BLaER1 treated with 17β-estradiol and CSF1 and Interleukin-3, amounts not matched to agents 10 nM and 100 nM (cell line): ENCODE results near the gene HDAC8.

Experiments
- H3K27ac ChIP-seq, 11 experiments: shearing (Covaris generic); formaldehyde crosslinking; 2 replicates each; pipeline ENCODE4 v1.8.1; 2022
- H3K27me3 ChIP-seq, 11 experiments: shearing (Covaris generic); formaldehyde crosslinking; 2 replicates each; pipeline ENCODE4 v1.8.1; 2022
- H3K36me3 ChIP-seq, 11 experiments: shearing (Covaris generic); formaldehyde crosslinking; 2 replicates each; pipeline ENCODE4 v1.8.1; 2022
- H3K4me1 ChIP-seq, 10 experiments: shearing (Covaris generic); formaldehyde crosslinking; 2 replicates each; pipeline ENCODE4 v1.8.1; 2022
- H3K4me2 ChIP-seq, 11 experiments: shearing (Covaris generic); formaldehyde crosslinking; 2 replicates each; pipeline ENCODE4 v1.8.1; 2022
- H3K4me3 ChIP-seq, 10 experiments: shearing (Covaris generic); formaldehyde crosslinking; 2 replicates each; pipeline ENCODE4 v1.8.1; 2022
- H3K9ac ChIP-seq, 11 experiments: shearing (Covaris generic); formaldehyde crosslinking; 2 replicates each; pipeline ENCODE4 v1.8.1; 2022
- H3K9me3 ChIP-seq, 11 experiments: shearing (Covaris generic); formaldehyde crosslinking; replicated peaks in 1 of 11; 2 replicates each; pipeline ENCODE4 v1.8.1; 2022
- H4K20me1 ChIP-seq, 11 experiments: shearing (Covaris generic); formaldehyde crosslinking; 2 replicates each; pipeline ENCODE4 v1.8.1; 2022
- Cebpa-rat ChIP-seq, 11 experiments: shearing (Covaris generic); IDR thresholded peaks; 2 replicates each; pipeline ENCODE4 v1.8.1; 2022

Gene HDAC8

GRCh38 chrX:72308209-72308565 lies 264.5 kb downstream of the HDAC8 start:
- Histone ChIP-seq H3K4me2 (peak overlapping the region in 9 of 11 experiments; percentile 28 to 81 (median 63); a peak in 10 of 22 replicates), H3K9ac (no peak overlapping the region), H3K27me3 (peaks cover 74 to 96% (median 90%) of the 10 kb centered on the region in 11 experiments), H3K9me3 (peaks cover 0 to 31% (median 12%) of the 10 kb centered on the region in 11 experiments; a peak in 16 of 22 replicates), H3K4me1 (peaks cover 4 to 20% (median 12%) of the 10 kb centered on the region in 10 experiments; a peak in 16 of 20 replicates), H4K20me1 (peaks cover 0 to 48% (median 26%) of the 10 kb centered on the region in 11 experiments; a peak in 15 of 22 replicates), H3K27ac (no peak overlapping the region), H3K4me3 (peak overlapping the region in 3 of 10 experiments; percentile 26 to 45 (median 33); a peak in 4 of 20 replicates), H3K36me3 (no peaks in the 10 kb centered on the region)
- TF ChIP-seq Cebpa-rat (IDR thresholded peaks at IDR 0.05): no peak

- Histone ChIP-seq H3K4me1 (peaks cover 4 to 20% (median 12%) of the 10 kb centered on the region in 10 experiments; a peak in 16 of 20 replicates), H3K9me3 (peaks cover 0 to 31% (median 12%) of the 10 kb centered on the region in 11 experiments; a peak in 16 of 22 replicates), H3K9ac (peak overlapping the region in 4 of 11 experiments; percentile 11 to 70 (median 56); a peak in 3 of 22 replicates), H3K27me3 (peaks cover 80 to 96% (median 93%) of the 10 kb centered on the region in 11 experiments), H3K4me3 (peak overlapping the region; percentile 51 to 69 (median 58); a peak in 18 of 20 replicates), H3K4me2 (peak overlapping the region; percentile 73 to 93 (median 84); a peak in 20 of 22 replicates), H4K20me1 (peaks cover 0 to 49% (median 26%) of the 10 kb centered on the region in 11 experiments; a peak in 15 of 22 replicates), H3K36me3 (no peaks in the 10 kb centered on the region), H3K27ac (no peak overlapping the region)
- no peak for TF ChIP-seq Cebpa-rat (IDR thresholded peaks at IDR 0.05)
Measured at GRCh38 chrX:72307646-72308051, 265.0 kb downstream of the HDAC8 start.

- no peak for TF ChIP-seq Cebpa-rat (IDR thresholded peaks at IDR 0.05)
- H3K36me3 ChIP-seq: no peaks in the 10 kb centered on the region
- H3K27ac ChIP-seq: no peak overlapping the region
- peaks cover 0 to 31% (median 12%) of the 10 kb centered on the region in 11 experiments; a peak in 16 of 22 replicates for H3K9me3 ChIP-seq
- H3K9ac ChIP-seq: peak overlapping the region in 10 of 11 experiments; percentile 4 to 70 (median 42); a peak in 11 of 22 replicates
- H3K27me3 ChIP-seq: peaks cover 86 to 96% (median 94%) of the 10 kb centered on the region in 11 experiments
- peak overlapping the region; percentile 73 to 93 (median 84) for H3K4me2 ChIP-seq
- H4K20me1 ChIP-seq: peaks cover 0 to 49% (median 26%) of the 10 kb centered on the region in 11 experiments; a peak in 15 of 22 replicates
- peaks cover 4 to 20% (median 12%) of the 10 kb centered on the region in 10 experiments; a peak in 16 of 20 replicates for H3K4me1 ChIP-seq
- peak overlapping the region; percentile 51 to 69 (median 58) for H3K4me3 ChIP-seq
Measured at GRCh38 chrX:72306851-72307645, 265.6 kb downstream of the HDAC8 start.

- Histone ChIP-seq H3K36me3 (no peaks in the 10 kb centered on the region), H3K4me2 (peak overlapping the region; percentile 73 to 93 (median 84); a peak in 21 of 22 replicates)
Measured at GRCh38 chrX:72306085-72306801, 266.4 kb downstream of the HDAC8 start.

GRCh38 chrX:72305286-72306084 lies 267.2 kb downstream of the HDAC8 start, which contains the start of gene CITED1:
CITED1 (minus strand) TSS chrX:72305914; CDS start chrX:72302869, 3,045 bp downstream.
- no peak for TF ChIP-seq Cebpa-rat (IDR thresholded peaks at IDR 0.05)
- peak within 1 kb of the TSS; percentile 51 to 69 (median 58) for H3K4me3 ChIP-seq
- peak within 1 kb of the TSS; percentile 73 to 93 (median 84) for H3K4me2 ChIP-seq
- no peak within 1 kb of the TSS for H3K27ac ChIP-seq
- H3K4me1 ChIP-seq: peaks cover 4 to 20% (median 12%) of the 10 kb centered on the region in 10 experiments; a peak in 16 of 20 replicates
- H4K20me1 ChIP-seq: peaks cover 0 to 49% (median 26%) of the 10 kb centered on the region in 11 experiments; a peak in 15 of 22 replicates
- H3K9me3 ChIP-seq: peaks cover 0 to 31% (median 12%) of the 10 kb centered on the region in 11 experiments; a peak in 16 of 22 replicates
- peak within 1 kb of the TSS in 5 of 11 experiments; percentile 4 to 57 (median 55); a peak in 5 of 22 replicates for H3K9ac ChIP-seq
- peaks cover 97 to 100% (median 100%) of the 10 kb centered on the region in 11 experiments for H3K27me3 ChIP-seq
- no peaks in the 10 kb centered on the region for H3K36me3 ChIP-seq

More at GRCh38 chrX:72306085-72306801, 266.4 kb downstream of the HDAC8 start:
- H3K9ac ChIP-seq: peak overlapping the region in 4 of 11 experiments; percentile 4 to 57 (median 45); a peak in 4 of 22 replicates
- H3K27me3 ChIP-seq: peaks cover 91 to 96% (median 95%) of the 10 kb centered on the region in 11 experiments
- peaks cover 4 to 20% (median 12%) of the 10 kb centered on the region in 10 experiments; a peak in 16 of 20 replicates for H3K4me1 ChIP-seq
- H3K9me3 ChIP-seq: peaks cover 0 to 31% (median 12%) of the 10 kb centered on the region in 11 experiments; a peak in 16 of 22 replicates
- no peak for TF ChIP-seq Cebpa-rat (IDR thresholded peaks at IDR 0.05)
- H4K20me1 ChIP-seq: peaks cover 0 to 49% (median 26%) of the 10 kb centered on the region in 11 experiments; a peak in 15 of 22 replicates
- H3K27ac ChIP-seq: no peak overlapping the region
- peak overlapping the region; percentile 51 to 69 (median 58) for H3K4me3 ChIP-seq

GRCh38 chrX:72304877-72305276 lies 267.8 kb downstream of the HDAC8 start:
- Histone ChIP-seq H3K27me3 (peaks cover 95 to 100% (median 100%) of the 10 kb centered on the region in 11 experiments), H3K4me3 (no peak overlapping the region), H3K4me2 (no peak overlapping the region)

GRCh38 chrX:72301781-72302180 lies 270.9 kb downstream of the HDAC8 start:
- H3K36me3 ChIP-seq: no peaks in the 10 kb centered on the region
- no peak overlapping the region for H3K4me2 ChIP-seq
- peaks cover 68 to 88% (median 79%) of the 10 kb centered on the region in 11 experiments for H3K27me3 ChIP-seq
- no peak for TF ChIP-seq Cebpa-rat (IDR thresholded peaks at IDR 0.05)
- peaks cover 0 to 17% (median 12%) of the 10 kb centered on the region in 11 experiments; a peak in 14 of 22 replicates for H3K9me3 ChIP-seq
- 0 out of 20 replicates have a peak, but pooled peaks cover 0 to 4% (median 0%) of the 10 kb centered on the region in 10 experiments for H3K4me1 ChIP-seq
- no peak overlapping the region for H3K27ac ChIP-seq
- H3K4me3 ChIP-seq: no peak overlapping the region
- H3K9ac ChIP-seq: no peak overlapping the region
- peaks cover 0 to 34% (median 13%) of the 10 kb centered on the region in 11 experiments; a peak in 12 of 22 replicates for H4K20me1 ChIP-seq

More at GRCh38 chrX:72304877-72305276, 267.8 kb downstream of the HDAC8 start:
- no peak overlapping the region for H3K9ac ChIP-seq
- TF ChIP-seq Cebpa-rat (IDR thresholded peaks at IDR 0.05): no peak
- H3K9me3 ChIP-seq: peaks cover 0 to 31% (median 12%) of the 10 kb centered on the region in 11 experiments; a peak in 16 of 22 replicates
- H3K4me1 ChIP-seq: peaks cover 4 to 20% (median 12%) of the 10 kb centered on the region in 10 experiments; a peak in 16 of 20 replicates
- H3K27ac ChIP-seq: no peak overlapping the region
- no peaks in the 10 kb centered on the region for H3K36me3 ChIP-seq
- peaks cover 0 to 49% (median 26%) of the 10 kb centered on the region in 11 experiments; a peak in 15 of 22 replicates for H4K20me1 ChIP-seq
